Measurements from ENCODE around the gene GPC6. TPM values are rescaled to one million over a fixed set of nuclear protein-coding genes. Genes with fewer than 3 reads are reported as not detected.

GPC6 gene
- polyA plus RNA-seq, 4 donors, result 0.22 to 45.0 (median 1.4) TPM

DNA sequence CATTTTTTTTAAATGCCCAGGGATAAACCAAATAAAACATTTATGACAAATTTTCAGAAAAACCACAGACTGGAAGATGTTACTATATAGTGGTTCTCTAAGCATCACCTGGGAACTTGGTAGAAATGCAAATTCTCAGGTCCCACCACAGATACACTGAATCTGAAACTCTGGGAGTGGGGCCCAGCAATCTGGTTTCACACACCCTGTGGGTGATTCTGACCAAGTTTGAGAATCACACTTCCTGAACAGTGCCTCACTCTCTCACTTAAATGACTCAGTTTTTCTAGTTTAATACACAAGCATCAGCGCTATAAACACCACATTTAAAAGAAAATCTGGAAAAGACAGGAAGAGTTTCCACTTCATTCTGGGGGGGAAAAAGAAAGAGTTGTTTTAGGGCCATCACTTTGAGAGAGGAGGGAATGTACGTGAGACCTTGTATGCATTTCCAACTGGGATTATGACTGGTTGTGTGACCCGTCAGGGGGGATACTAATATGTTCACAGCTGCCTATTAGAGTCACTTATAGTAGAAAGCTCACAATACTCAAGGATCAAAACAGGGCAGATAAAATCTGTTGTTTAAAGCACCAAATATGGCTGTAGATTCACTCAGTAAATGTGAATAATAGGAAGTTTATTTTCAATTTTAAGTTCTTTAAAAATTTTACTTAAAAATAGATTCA is 567.7 kb downstream of the GPC6 start:
- Histone ChIP-seq H3K36me3 (ENCODE audit: control insufficient read depth in 3 of 3, insufficient read depth in 2 of 3, low read depth in 1 of 3, low read length in 3 of 3) (no peaks in the 10 kb centered on the region), H3K4me3 (ENCODE audit: low read depth in 1 of 3, low read length in 3 of 3) (no peak overlapping the region), H3K9me3 (ENCODE audit: control insufficient read depth in 2 of 2, insufficient read depth in 1 of 2, low read depth in 1 of 2, low read length in 1 of 2) (no peaks in the 10 kb centered on the region), H3K27ac (ENCODE audit: low read depth in 1 of 3, low read length in 2 of 3) (no peak overlapping the region), H3K4me1 (ENCODE audit: control insufficient read depth in 3 of 3, insufficient read depth in 2 of 3, low read depth in 1 of 3, low read length in 2 of 3) (no peaks in the 10 kb centered on the region), H3K27me3 (ENCODE audit: control insufficient read depth in 3 of 3, insufficient read depth in 3 of 3, low read length in 3 of 3) (no peaks in the 10 kb centered on the region)
- DNase-seq, result no peak
- no peak for FAIRE-seq
- WGBS, 3 donors, result 62 to 65% (median 63%) methylated on average over 3 of the region's 3 CpGs

DNA sequence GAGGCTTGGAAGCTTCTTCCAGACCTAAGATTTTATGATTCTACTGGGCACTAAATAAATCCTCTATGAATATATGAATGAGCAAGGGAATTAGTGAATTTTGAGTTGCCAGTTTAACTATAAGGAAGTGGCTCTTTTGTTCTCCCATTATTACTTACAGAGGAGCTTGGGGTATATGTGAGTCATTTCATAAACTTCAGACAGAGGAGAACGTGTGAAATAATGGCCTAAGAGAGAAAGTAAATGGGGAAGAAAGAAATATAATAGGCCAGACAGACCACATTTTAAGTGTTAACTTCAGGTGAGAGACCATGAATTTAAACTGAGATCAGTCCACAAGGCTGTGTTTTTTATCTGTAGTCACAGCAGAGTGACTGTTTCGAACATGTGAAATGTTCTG is 570.9 kb downstream of the GPC6 start:
- WGBS, 3 donors, result 44 to 67% (median 48%) methylated on average over 2 of the region's 2 CpGs
- DNase-seq (no peak), FAIRE-seq (no peak)
- Histone ChIP-seq H3K4me3 (ENCODE audit: low read depth in 1 of 3, low read length in 3 of 3) (no peak overlapping the region), H3K36me3 (ENCODE audit: control insufficient read depth in 3 of 3, insufficient read depth in 2 of 3, low read depth in 1 of 3, low read length in 3 of 3) (no peaks in the 10 kb centered on the region), H3K4me1 (ENCODE audit: control insufficient read depth in 3 of 3, insufficient read depth in 2 of 3, low read depth in 1 of 3, low read length in 2 of 3) (no peaks in the 10 kb centered on the region), H3K9me3 (ENCODE audit: control insufficient read depth in 2 of 2, insufficient read depth in 1 of 2, low read depth in 1 of 2, low read length in 1 of 2) (no peaks in the 10 kb centered on the region), H3K27ac (ENCODE audit: low read depth in 1 of 3, low read length in 2 of 3) (no peak overlapping the region), H3K27me3 (ENCODE audit: control insufficient read depth in 3 of 3, insufficient read depth in 3 of 3, low read length in 3 of 3) (no peaks in the 10 kb centered on the region)

DNA sequence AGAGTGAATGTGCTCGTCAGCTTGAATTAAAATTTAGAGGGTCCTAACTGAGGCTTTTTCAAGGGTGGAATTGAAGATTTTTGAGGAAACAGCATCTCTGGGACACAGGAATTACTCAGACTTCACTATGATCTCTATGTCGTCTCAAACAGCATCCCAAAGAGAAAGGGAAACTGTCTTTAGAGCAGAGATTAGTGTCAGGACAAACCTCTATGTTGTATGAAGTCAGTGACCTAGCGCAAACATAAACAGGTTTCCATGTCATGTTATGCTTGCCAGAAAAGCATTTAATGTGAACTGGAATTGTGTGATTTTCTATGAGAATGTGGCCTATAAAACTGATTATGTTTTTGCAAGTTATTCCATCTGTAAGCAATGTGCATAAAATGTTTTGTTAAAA is 573.7 kb downstream of the GPC6 start:
- no peak for DNase-seq
- H3K4me1 ChIP-seq (ENCODE audit: control insufficient read depth in 3 of 3, insufficient read depth in 2 of 3, low read depth in 1 of 3, low read length in 2 of 3), result no peaks in the 10 kb centered on the region
- no peak for FAIRE-seq
- no peaks in the 10 kb centered on the region for H3K27me3 ChIP-seq (ENCODE audit: control insufficient read depth in 3 of 3, insufficient read depth in 3 of 3, low read length in 3 of 3)
- H3K36me3 ChIP-seq (ENCODE audit: control insufficient read depth in 3 of 3, insufficient read depth in 2 of 3, low read depth in 1 of 3, low read length in 3 of 3), result no peaks in the 10 kb centered on the region
- H3K9me3 ChIP-seq (ENCODE audit: control insufficient read depth in 2 of 2, insufficient read depth in 1 of 2, low read depth in 1 of 2, low read length in 1 of 2), result no peaks in the 10 kb centered on the region
- 60 to 71% (median 67%) methylated on average over 3 of the region's 3 CpGs for WGBS, 3 donors
- H3K4me3 ChIP-seq (ENCODE audit: low read depth in 1 of 3, low read length in 3 of 3), result no peak overlapping the region
- no peak overlapping the region for H3K27ac ChIP-seq (ENCODE audit: low read depth in 1 of 3, low read length in 2 of 3)

DNA sequence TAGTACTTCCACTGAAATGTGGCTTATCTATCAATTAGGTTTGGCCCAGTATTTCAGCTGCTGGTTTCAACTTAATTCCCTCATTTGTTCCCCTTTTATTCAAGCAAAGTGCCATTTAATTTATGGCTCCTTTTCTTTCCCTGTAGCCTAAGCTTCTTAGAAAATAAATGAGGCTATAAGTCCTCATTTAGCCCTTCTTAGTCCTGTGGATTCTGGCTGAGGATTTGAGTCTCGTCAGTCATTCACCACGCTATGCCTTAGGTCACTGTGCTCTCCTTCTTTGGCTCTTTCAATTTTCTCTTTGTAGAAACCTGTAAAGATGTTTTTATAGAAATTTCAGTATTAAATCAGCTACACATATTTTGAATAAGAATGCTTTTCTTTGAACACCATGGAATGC is 579.1 kb downstream of the GPC6 start:
- no peak overlapping the region for H3K4me3 ChIP-seq (ENCODE audit: low read depth in 1 of 3, low read length in 3 of 3)
- 77 to 86% (median 81%) methylated on average over 2 of the region's 2 CpGs for WGBS, 3 donors
- no peak overlapping the region for H3K27ac ChIP-seq (ENCODE audit: low read depth in 1 of 3, low read length in 2 of 3)
- no peak for FAIRE-seq
- no peak for DNase-seq
- H3K36me3 ChIP-seq (ENCODE audit: control insufficient read depth in 3 of 3, insufficient read depth in 2 of 3, low read depth in 1 of 3, low read length in 3 of 3), result no peaks in the 10 kb centered on the region
- no peaks in the 10 kb centered on the region for H3K27me3 ChIP-seq (ENCODE audit: control insufficient read depth in 3 of 3, insufficient read depth in 3 of 3, low read length in 3 of 3)
- no peaks in the 10 kb centered on the region for H3K4me1 ChIP-seq (ENCODE audit: control insufficient read depth in 3 of 3, insufficient read depth in 2 of 3, low read depth in 1 of 3, low read length in 2 of 3)
- H3K9me3 ChIP-seq (ENCODE audit: control insufficient read depth in 2 of 2, insufficient read depth in 1 of 2, low read depth in 1 of 2, low read length in 1 of 2), result no peaks in the 10 kb centered on the region

DNA sequence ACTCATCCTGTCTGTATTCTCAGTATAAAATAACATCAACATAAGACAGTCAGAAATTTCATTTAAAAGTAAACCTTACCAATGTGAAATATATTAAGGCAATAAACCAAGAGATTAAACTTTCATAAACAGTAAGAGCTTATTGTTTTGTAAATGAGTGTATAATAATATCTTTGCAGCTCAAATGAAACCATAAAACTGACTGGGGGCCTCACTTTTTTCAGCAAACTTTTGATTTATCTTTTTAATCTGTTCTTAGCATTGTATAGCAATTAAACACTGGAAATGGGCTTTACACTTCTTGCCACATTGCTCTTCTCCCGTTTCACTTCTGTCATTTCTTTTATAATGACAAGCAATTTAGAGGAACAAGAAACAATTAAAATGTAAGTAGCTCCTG is 580.3 kb downstream of the GPC6 start:
- WGBS, 3 donors, result 38 to 50% (median 43%) methylated on average over 1 of the region's 1 CpG
- Histone ChIP-seq H3K4me3 (ENCODE audit: low read depth in 1 of 3, low read length in 3 of 3) (no peak overlapping the region), H3K36me3 (ENCODE audit: control insufficient read depth in 3 of 3, insufficient read depth in 2 of 3, low read depth in 1 of 3, low read length in 3 of 3) (no peaks in the 10 kb centered on the region), H3K9me3 (ENCODE audit: control insufficient read depth in 2 of 2, insufficient read depth in 1 of 2, low read depth in 1 of 2, low read length in 1 of 2) (no peaks in the 10 kb centered on the region), H3K27ac (ENCODE audit: low read depth in 1 of 3, low read length in 2 of 3) (no peak overlapping the region), H3K4me1 (ENCODE audit: control insufficient read depth in 3 of 3, insufficient read depth in 2 of 3, low read depth in 1 of 3, low read length in 2 of 3) (no peaks in the 10 kb centered on the region), H3K27me3 (ENCODE audit: control insufficient read depth in 3 of 3, insufficient read depth in 3 of 3, low read length in 3 of 3) (no peaks in the 10 kb centered on the region)
- DNase-seq (no peak), FAIRE-seq (no peak)

DNA sequence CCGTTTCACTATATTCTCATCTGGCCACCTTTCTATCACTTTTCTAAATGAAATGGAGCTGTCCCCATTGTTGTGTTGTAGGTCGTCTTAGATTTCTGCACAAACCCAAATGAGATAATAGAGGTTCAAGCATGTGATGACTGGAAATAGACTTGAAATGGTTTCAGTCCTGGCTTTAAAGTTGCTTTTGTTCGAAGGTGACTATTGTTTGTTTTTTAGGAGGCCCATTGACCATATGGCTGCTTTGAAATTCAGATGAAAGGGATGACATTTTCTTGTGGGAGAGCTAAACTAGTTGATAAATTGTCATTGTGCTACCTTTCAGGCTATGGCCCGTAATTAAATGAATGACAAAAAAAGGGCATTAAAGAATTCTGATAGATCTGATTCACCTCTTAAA is 583.7 kb downstream of the GPC6 start:
- DNase-seq (no peak), FAIRE-seq (no peak)
- 62 to 75% (median 69%) methylated on average over 4 of the region's 4 CpGs for WGBS, 3 donors

DNA sequence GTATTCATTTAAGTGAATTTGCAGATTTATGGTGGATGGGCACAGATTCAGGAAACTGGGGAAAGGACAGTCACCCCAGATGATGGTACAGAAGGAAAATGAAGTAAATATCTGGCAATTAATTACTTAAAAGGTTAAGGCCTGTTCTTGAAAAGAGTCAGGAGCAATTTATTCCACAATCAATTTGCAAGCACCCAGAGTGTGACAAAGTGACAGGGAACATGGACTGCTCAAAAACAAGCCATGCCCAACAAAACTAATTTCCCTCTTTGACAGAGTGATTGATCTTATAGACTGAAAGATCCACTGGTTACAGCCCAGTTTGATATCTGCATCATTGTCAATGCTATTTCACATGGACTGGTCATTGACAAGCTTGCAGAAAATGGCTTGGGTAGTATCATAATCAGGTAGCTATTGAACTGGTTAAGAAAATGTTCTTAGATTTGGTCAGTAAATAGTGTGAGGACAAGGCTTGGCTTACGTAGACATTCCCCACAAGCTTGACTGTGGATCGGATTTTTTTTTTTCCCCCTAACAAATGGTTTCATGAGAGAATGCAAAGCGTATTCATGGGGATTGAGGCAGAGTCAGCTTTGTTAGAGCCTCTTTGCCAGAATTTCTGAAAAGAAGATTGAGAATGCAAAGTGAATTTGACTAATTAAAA is 584.6 kb downstream of the GPC6 start:
- 74 to 89% (median 85%) methylated on average over 3 of the region's 3 CpGs for WGBS, 3 donors
- FAIRE-seq (no peak), DNase-seq (no peak)
- no peaks in the 10 kb centered on the region for H3K9me3 ChIP-seq (ENCODE audit: control insufficient read depth in 2 of 2, insufficient read depth in 1 of 2, low read depth in 1 of 2, low read length in 1 of 2)
- H3K4me3 ChIP-seq (ENCODE audit: low read depth in 1 of 3, low read length in 3 of 3), result no peak overlapping the region
- H3K4me1 ChIP-seq (ENCODE audit: control insufficient read depth in 3 of 3, insufficient read depth in 2 of 3, low read depth in 1 of 3, low read length in 2 of 3), result no peaks in the 10 kb centered on the region
- H3K27ac ChIP-seq (ENCODE audit: low read depth in 1 of 3, low read length in 2 of 3), result no peak overlapping the region
- no peaks in the 10 kb centered on the region for H3K36me3 ChIP-seq (ENCODE audit: control insufficient read depth in 3 of 3, insufficient read depth in 2 of 3, low read depth in 1 of 3, low read length in 3 of 3)
- H3K27me3 ChIP-seq (ENCODE audit: control insufficient read depth in 3 of 3, insufficient read depth in 3 of 3, low read length in 3 of 3), result no peaks in the 10 kb centered on the region

More for the DNA sequence above, 583.7 kb downstream of the GPC6 start:
- Histone ChIP-seq H3K4me1 (ENCODE audit: control insufficient read depth in 3 of 3, insufficient read depth in 2 of 3, low read depth in 1 of 3, low read length in 2 of 3) (no peaks in the 10 kb centered on the region), H3K4me3 (ENCODE audit: low read depth in 1 of 3, low read length in 3 of 3) (no peak overlapping the region), H3K36me3 (ENCODE audit: control insufficient read depth in 3 of 3, insufficient read depth in 2 of 3, low read depth in 1 of 3, low read length in 3 of 3) (no peaks in the 10 kb centered on the region), H3K27me3 (ENCODE audit: control insufficient read depth in 3 of 3, insufficient read depth in 3 of 3, low read length in 3 of 3) (no peaks in the 10 kb centered on the region), H3K9me3 (ENCODE audit: control insufficient read depth in 2 of 2, insufficient read depth in 1 of 2, low read depth in 1 of 2, low read length in 1 of 2) (no peaks in the 10 kb centered on the region), H3K27ac (ENCODE audit: low read depth in 1 of 3, low read length in 2 of 3) (no peak overlapping the region)

DNA sequence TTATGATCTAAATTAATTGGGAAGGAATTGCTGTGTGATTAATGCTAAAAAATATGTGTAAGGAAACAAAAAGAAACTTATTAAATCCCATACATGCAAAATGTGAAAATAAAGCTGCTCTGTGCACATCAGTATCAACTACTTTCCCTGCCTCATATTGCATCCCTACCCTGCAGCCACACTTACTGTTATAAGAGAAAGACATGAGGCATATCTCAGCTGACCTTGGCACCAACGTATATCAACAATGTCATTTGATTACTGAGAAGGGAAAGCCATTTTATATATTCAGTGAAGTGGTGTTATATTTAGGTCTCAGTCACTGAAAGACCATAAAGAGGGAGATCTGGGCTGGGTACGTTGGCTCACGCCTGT is 585.1 kb downstream of the GPC6 start:
- no peaks in the 10 kb centered on the region for H3K9me3 ChIP-seq (ENCODE audit: control insufficient read depth in 2 of 2, insufficient read depth in 1 of 2, low read depth in 1 of 2, low read length in 1 of 2)
- H3K4me1 ChIP-seq (ENCODE audit: control insufficient read depth in 3 of 3, insufficient read depth in 2 of 3, low read depth in 1 of 3, low read length in 2 of 3), result no peaks in the 10 kb centered on the region
- no peak for FAIRE-seq
- H3K27me3 ChIP-seq (ENCODE audit: control insufficient read depth in 3 of 3, insufficient read depth in 3 of 3, low read length in 3 of 3), result no peaks in the 10 kb centered on the region
- 71 to 85% (median 84%) methylated on average over 3 of the region's 3 CpGs for WGBS, 3 donors
- no peaks in the 10 kb centered on the region for H3K36me3 ChIP-seq (ENCODE audit: control insufficient read depth in 3 of 3, insufficient read depth in 2 of 3, low read depth in 1 of 3, low read length in 3 of 3)
- no peak overlapping the region for H3K4me3 ChIP-seq (ENCODE audit: low read depth in 1 of 3, low read length in 3 of 3)
- no peak overlapping the region for H3K27ac ChIP-seq (ENCODE audit: low read depth in 1 of 3, low read length in 2 of 3)
- DNase-seq, result no peak

DNA sequence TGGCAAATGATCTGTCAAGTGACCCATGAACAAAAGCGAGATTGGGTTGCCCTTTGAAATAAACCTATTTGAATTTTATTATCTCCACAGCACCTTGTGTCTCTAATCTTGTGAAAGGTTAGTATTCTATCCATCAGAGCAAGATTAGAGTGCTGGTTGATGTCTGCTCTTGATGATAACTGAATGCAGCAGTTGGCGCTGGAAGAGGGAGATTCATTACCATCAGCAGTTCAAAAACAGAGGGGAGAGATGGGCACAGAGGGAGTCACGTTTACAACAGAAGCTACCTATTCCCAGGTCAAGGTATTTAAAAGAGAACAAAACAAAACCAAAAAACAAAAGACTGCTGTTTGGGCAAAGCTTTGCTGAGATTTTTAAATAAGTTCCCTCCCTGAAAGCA is 588.1 kb downstream of the GPC6 start:
- no peaks in the 10 kb centered on the region for H3K27me3 ChIP-seq (ENCODE audit: control insufficient read depth in 3 of 3, insufficient read depth in 3 of 3, low read length in 3 of 3)
- DNase-seq, result no peak
- no peaks in the 10 kb centered on the region for H3K4me1 ChIP-seq (ENCODE audit: control insufficient read depth in 3 of 3, insufficient read depth in 2 of 3, low read depth in 1 of 3, low read length in 2 of 3)
- H3K4me3 ChIP-seq (ENCODE audit: low read depth in 1 of 3, low read length in 3 of 3), result no peak overlapping the region
- FAIRE-seq, result no peak
- H3K27ac ChIP-seq (ENCODE audit: low read depth in 1 of 3, low read length in 2 of 3), result no peak overlapping the region
- H3K36me3 ChIP-seq (ENCODE audit: control insufficient read depth in 3 of 3, insufficient read depth in 2 of 3, low read depth in 1 of 3, low read length in 3 of 3), result no peaks in the 10 kb centered on the region
- WGBS, 3 donors, result 50 to 75% (median 56%) methylated on average over 3 of the region's 3 CpGs
- no peaks in the 10 kb centered on the region for H3K9me3 ChIP-seq (ENCODE audit: control insufficient read depth in 2 of 2, insufficient read depth in 1 of 2, low read depth in 1 of 2, low read length in 1 of 2)

Measured in small intestine (tissue), 7 donors.